NK-92 (cell line): ENCODE results near the gene BMAL1.

ENCODE experiments used
- DNase-seq: peaks from one replicate; lab custom pipeline; 2025; ENCODE audit not compliant: unreplicated experiment; lab: John Stamatoyannopoulos, UW

The BMAL1 gene

DNA sequence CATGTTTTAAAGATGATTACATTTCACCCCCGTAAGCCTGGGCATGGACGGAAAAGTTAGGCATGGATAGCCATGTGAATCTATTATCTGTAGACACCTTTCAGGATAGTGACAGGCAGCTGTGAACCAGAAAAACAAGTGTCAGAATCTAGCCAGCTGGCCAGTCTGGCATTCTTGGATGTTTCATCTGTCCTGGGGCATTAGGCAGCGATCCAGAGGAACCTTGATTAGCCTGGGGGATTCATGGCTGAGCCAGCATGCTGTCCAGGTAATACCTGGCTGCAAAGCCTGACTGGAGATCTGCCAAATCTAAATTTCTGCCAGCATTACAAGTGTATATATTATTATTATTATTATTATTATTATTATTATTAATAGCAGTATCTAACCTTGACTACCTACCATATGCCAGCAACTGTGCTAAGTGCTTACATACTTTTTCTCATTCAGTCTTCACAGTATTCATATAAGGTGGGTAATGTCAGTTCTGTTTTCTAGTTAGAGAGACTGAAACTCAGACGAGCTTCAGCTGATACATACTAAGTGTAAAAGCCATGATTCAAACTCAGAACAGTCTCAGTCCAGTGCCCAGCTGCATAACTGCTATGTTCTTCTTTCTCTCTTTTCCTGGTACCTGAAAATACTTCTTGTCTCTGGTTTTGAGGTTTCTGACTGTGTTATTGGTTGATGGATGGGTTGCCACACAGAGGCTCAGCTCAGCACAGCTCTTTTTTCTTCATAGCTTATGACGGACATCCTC is 12.8 kb downstream of the BMAL1 start:
- no peak for DNase-seq

GRCh38 chr11:13291361-13291760 is 13.8 kb downstream of the BMAL1 start:
- DNase-seq, result no peak

DNA sequence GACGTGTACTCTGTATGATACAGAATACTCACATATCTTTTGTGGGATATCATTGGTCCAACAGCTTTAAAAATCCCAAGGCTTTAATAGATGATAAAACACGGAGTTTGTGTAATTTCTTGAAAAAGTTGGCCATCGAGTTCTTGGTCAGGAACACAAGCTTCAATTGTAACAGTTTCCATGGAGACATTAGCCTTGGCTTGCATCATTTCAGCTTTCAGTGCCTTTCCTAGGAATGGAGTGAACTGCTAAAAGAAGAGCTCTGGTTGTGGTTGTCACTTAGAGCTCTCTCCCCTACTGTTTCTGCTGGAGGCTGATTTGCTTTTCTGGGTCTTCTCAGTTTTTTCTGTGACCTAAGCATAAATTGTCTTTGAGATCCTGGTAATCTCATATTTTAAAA is 14.2 kb downstream of the BMAL1 start:
- no peak for DNase-seq

DNA sequence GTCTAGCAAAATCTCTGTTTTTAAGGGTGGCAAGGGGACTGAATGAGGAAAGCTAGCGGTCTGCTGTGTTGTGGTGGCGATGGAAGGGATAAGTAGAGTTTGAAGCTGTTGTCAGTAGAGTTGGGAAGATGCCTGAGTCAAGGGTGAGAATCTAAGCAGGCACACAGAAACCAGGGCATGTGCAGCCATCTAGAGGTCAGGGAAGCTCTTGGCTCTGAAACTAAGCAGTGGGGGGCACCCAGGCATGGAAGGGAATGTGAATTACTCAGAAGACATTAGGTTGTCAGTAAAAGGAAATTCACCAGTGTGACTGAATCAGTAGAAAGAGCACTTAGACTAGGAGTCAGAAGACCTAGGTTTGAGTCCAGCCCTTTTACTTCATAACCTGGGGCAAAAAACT is 15.4 kb downstream of the BMAL1 start:
- DNase-seq, result no peak

DNA sequence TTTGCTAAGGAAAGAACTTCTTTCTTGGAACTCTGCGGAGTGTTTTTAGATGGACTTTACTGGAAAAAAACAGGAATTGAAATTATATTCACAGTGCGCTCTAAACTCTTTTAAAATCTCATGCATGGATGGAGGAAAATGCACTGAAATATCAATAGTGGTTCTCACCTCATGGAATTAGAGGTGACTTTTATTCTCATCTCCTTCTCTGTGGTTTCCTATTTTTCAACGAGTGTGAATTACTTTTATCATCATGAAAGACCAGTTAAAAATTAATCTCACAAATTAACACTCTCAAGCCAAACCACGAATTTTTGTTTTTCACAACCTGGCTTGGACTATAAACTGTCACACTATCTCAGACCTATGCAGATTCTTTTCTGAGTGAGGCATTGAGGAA is 16.6 kb downstream of the BMAL1 start:
- DNase-seq, result no peak

GRCh38 chr11:13294771-13295579 is 17.4 kb downstream of the BMAL1 start:
- no peak for DNase-seq

GRCh38 chr11:13297308-13297916 is 19.8 kb downstream of the BMAL1 start:
- no peak for DNase-seq

DNA sequence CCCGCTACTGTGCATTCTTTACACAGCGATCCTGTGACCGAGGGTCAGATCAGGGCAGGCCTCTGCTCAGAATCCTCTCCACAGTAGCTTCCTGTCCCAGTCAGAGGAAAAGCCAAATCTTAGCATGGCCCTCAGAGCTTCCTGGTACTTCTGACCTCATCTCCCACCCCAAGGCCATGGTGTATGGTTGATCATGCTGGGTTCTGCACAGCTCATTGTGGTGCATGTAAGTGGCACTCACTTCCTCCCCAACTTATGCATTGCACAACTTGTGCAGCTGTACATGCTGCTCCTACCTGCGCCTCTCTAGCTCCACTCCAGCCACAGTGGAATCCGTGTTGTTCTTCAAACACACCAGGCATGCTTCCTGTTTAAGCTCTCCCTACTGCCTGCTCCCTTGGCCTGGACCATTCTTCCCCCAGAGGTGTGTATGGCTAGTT is 20.3 kb downstream of the BMAL1 start:
- no peak for DNase-seq

- no peak for DNase-seq
Measured at GRCh38 chr11:13298765-13299164, 21.2 kb downstream of the BMAL1 start.

GRCh38 chr11:13301522-13301921 is 23.9 kb downstream of the BMAL1 start:
- no peak for DNase-seq

DNA sequence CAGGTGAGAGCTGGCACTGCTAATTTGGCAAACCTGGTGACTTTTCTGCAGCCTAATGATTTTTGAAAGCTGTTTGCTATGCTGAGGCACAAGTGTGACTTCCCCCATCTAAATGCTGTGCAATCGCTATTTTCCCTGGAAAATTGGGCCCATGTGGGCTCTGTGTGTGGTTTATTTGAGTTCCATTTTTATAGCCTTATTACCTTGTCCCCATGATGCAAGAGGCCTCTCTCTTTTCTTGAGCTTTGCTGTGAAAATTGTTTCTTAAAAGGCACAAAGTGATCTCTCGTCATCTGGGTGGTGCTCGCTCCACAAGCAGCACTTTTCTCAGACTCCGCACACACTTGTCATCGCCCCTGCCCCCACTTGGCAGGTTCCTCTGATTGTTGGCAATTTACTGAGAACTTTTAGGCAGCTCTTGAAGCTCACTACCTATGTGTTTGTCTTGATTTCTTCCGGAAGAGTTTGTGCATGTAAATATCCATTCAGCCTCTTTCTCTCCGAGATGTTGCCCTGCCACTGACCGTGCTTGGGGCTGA is 24.9 kb downstream of the BMAL1 start:
- no peak for DNase-seq

DNA sequence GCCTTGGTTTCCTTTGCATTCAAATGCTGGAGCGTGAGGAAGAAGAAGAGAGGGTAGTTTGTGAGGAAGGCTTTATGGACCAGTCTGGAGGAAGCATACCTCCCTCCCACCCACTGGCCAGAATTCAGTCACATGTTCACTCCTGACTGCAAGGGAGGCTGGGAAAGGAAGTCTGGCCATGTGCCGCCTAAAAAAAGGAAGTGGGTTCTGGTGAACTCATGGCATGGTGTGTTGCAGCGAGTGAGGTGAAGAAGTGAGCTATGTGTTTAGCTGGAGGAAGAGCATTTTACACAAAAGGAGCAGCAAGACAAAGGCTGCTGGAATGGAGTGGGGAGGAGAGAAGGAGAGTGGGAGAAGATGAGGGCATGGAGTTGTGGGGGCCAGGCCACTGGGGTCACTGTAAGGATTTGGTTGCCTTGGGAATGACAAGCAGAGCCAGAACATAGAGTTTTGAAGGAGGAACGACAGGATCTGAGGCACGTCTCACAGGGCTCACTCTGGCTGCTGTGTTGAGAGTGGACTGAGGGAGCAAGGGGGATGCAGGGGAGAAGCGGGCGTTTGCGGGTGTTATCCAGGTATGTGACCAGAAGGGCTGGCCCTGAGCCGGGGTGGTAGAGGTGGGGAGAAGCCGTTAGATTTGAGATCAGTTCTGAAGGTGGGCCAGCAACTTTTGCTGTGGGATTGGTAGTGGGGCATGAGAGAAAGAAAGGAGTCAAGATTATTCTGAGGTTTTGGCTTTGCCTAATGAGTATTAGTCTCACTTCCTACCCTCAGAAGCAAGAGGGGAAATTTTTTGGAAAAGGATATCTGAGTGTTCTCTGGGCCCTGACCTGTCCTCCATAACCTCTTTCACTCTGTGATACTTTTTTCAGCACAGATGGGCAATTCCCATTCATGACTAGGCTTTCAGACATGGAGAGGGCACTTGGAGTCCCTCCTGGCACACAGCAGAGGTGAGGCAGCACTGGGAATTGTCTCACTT is 26.4 kb downstream of the BMAL1 start:
- DNase-seq, result no peak

GRCh38 chr11:13304655-13305335 is 27.2 kb downstream of the BMAL1 start:
- no peak for DNase-seq

DNA sequence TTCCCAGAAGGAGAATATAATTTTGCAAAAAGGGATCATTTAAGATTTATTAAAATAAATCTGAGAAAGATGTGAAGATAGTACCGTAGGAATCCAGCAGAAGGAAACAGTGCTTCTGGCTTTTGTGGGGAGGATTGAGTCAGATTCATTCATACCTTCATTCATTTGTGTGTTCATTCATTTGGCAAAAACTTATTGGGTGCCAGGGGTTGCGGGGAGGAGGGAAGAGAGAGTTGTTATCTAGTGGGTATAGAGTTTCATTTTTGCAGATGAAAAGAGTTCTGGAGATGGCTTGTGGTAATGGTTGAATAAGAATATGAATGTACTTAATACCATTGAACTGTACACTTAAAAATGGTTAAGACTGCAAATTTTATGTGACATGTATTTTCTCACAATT is 31.1 kb downstream of the BMAL1 start:
- DNase-seq, result no peak

GRCh38 chr11:13309156-13309555 is 31.6 kb downstream of the BMAL1 start:
- no peak for DNase-seq

GRCh38 chr11:13310443-13310842 is 32.9 kb downstream of the BMAL1 start:
- no peak for DNase-seq

- no peak for DNase-seq
Measured at GRCh38 chr11:13311570-13311969, 34.0 kb downstream of the BMAL1 start.

- no peak for DNase-seq
Measured at GRCh38 chr11:13313005-13313819, 35.6 kb downstream of the BMAL1 start.
